ENCODE results near the gene EEF2K.

EEF2K gene

GRCh38 chr16:22336581-22336980 lies 130.5 kb downstream of the EEF2K start:
- DNase-seq (ENCODE audit: low spot score), result no peak

GRCh38 chr16:22337045-22337444 lies 131.0 kb downstream of the EEF2K start:
- no peak for DNase-seq (ENCODE audit: low spot score)

- no peak for DNase-seq (ENCODE audit: low spot score)
Measured at GRCh38 chr16:22337849-22338635, 132.0 kb downstream of the EEF2K start.
